NCI-H2081 treated with DMSO at 0.1 percent for 48 hours (cell line): ENCODE measurements around the gene CX3CR1.
"Not testable (repeated sequence)": the region's sequence is repeated elsewhere in the genome, so short reads cannot be mapped to it uniquely, and the experiment has no call there.

Experiments
- DNase-seq: peaks from one replicate; lab custom pipeline; 2025; lab: John Stamatoyannopoulos, UW

Gene CX3CR1

DNA sequence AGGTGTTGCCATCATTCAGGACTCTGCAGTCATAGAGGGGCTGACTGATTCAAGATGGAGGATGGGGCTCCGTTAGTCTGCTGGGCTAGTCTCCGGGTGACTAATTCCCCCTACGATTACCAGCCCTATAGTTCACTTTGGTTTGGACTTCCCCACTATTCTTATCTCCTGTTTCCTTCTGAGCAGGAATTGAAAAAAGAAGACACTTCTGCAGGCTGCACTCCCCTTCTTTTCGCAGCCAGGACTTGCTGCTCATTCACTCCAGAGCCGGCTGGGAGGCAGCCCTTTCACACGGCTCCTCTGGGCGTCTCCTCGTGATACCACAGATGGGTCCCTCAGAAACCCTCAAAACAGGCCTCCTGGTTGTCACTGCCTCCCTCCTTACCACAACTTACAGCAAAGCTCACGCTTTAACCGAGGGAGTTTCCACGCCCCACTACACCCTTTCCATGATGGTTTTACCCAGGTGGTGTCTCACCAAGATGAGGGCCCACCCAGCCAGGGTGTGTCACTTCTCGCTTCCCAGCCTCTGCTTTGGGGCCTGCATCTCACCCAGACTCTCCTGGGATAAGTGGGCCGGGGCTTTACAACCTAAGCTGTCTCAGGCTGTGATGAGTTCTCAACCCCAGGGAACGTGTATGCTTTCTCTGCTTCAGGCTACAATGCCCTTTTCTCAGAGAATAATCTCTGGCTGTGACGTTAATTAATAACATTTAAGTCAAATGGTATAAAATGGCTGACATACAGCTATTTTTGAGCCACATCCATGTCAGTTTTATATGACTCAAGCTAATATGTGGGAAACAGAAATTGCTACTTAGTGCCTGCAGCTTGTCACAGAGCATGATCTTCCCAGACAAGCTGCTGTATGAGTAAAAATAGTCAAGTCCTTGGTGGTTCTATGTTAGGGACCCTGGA, 11.9 kb downstream of the CX3CR1 start:
- no peak for DNase-seq

- no peak for DNase-seq
Observed at GRCh38 chr3:39264053-39264452, 15.8 kb downstream of the CX3CR1 start.

DNA sequence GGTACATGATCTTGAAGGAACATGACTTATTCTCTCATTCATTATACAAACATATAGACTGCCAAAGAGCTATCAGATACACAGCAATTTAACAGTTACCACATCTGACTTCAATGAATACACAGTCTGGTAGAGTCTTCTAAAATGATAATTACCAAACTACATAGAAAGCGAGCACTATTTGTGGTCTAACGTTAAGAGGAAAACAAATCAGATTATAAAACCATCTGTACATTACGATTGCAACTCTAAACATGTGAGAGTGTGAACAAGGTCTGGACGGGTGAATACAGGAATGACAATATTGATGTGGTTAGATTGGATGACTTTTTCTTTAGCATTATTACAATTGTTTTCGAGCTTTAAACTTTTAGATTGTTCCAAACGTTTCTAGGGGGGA, 16.3 kb downstream of the CX3CR1 start:
- no peak for DNase-seq

GRCh38 chr3:39262846-39263245, 17.0 kb downstream of the CX3CR1 start:
- no peak for DNase-seq

DNA sequence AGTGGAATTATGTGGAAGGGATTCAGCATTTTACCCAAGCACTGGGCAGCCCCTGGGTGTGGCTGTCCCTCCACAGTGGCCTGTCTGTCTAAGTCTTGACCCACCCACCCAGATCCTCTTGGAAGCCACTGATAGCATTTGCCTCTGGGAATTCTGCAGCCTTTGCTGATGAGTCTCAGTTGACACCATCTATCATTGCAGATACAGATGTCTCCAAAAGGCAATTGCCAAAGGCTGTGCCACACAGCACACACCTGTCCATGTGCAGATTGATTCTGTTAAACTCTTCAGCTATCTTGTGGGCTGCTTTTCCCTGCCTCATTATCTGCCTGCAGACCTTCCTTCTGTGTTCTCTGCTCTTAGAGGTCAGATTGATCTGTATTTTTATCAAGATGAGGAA, 18.1 kb downstream of the CX3CR1 start:
- DNase-seq, result no peak

GRCh38 chr3:39260957-39261356, 18.9 kb downstream of the CX3CR1 start:
- no peak for DNase-seq

DNA sequence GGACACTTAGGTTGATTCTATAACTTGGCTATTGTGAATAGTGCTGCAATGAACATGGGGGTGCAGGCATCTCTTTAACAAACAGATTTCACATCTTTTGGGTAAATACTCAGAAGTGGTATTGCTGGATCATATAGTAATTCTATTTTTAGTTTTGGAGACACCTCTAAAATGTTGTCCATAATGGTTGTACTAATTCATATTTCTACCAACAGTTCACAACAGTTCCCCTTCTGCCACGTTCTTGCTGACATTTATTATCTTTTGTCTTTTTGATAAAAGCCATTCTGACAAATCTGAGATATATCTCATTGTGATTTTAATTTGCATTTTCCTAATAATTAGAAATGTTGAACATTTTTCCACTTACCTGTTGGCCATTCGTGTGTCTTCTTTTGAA, 19.5 kb downstream of the CX3CR1 start:
- DNase-seq, result no peak

DNA sequence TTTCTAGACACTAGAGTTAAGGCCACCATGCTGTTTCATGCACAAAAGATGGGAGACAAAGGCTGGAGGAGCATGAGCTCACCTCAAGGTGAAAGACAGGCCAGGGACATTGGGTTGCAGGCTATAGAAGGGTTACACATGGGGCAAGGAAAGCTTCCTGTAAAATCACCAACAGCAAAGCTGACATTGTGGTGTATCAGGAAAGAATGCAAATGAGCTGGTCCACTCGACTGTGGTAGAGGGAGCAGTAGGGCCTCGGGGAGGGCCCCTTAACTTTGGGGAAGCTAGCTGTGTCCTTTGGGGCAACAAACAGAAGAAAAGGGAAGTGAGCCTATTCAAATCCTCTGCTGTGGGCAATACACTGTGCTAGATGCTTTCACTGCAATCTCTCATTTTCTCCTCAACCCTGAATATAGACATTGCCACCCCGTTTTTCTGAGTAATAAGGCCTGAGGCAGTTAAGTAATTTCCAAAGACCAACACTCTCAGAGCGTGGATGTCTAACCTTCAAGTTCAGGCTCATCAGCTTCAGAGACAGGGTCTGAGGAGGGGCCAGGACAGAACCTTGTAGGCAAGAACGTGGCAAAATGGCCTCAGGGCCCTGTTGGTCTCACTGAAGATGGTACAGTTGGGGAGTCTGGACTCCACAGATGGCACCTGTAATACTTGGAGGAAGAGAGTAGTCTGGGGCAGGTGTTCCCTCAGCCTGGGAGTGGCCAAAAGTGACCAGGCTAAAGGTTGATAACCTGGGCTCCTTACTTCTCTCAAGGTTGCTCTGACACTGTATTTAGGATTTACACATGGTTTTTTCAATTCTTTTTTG, 24.1 kb downstream of the CX3CR1 start:
- no peak for DNase-seq

- no peak for DNase-seq
Observed at GRCh38 chr3:39254806-39255449, 24.9 kb downstream of the CX3CR1 start.

GRCh38 chr3:39251576-39251975, 28.3 kb downstream of the CX3CR1 start:
- DNase-seq, result no peak

DNA sequence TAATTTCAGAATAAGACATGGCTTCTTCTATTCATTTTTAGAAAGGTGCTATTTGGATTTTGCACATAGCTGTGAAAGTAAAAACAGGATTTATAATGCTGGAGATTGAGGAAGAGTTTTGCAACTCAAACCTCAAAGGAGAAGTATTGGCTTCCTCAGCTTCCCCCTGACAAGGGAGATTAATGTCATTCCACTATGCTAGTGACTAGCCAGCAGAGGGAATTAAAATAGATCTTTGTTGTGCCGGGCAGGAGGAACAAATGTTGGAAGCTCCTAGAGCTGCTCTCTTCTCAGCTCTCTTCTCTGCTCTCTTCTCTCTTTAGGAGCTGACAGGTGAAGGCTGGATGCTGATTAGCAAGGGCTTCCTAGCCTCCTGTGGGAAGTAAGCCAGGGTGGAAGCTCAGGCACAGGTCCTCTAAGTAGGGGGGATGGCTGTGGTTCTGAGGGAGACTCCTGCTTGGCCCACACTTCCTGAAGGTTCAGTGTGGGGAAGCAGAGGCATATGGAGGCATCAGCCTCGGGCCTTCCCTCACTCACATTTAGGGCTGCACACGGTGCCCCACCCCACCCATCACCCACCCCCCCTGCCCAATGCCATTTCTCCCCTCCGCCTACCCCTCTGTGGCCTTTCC, 29.6 kb downstream of the CX3CR1 start:
- DNase-seq, result no peak

GRCh38 chr3:39249453-39250115, 30.3 kb downstream of the CX3CR1 start:
- no peak for DNase-seq

DNA sequence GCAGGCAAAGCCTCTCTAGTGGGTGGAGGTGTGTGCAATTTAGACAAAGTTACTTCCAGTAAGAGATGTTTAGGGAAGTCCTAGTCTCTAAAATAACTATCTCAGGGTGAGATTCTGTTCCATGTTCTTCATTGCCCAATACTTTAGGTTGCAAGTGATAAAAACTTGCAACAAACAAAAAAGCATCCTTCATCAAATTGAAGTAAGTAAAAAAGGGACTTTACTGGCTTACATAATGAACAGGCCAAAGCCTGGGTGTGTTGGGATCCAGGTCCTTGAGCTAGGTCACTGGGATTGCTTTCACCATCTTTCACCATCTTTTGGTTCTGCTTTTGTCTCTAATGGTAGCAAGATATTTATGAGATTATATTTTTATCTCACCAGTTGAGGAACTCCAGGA, 38.3 kb downstream of the CX3CR1 start:
- no peak for DNase-seq

DNA sequence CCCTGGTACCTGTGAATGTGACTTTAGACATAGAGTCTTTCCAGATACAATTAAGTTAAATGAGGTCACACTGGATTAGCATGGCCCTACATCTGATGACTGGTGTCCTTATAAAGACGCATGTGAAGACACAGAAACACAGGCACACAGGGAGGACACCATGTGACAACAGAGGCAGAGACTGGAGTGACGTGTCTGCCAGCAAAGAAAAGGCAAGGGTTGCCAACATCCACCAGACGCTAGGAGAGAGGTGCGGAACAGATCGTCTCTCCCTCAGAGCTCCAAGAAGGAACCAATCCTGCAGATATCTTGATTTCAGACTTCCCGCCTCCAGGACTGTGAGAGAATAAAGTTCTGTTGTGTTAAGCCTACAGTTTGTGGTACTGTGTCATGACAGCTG, 42.8 kb downstream of the CX3CR1 start:
- no peak for DNase-seq

DNA sequence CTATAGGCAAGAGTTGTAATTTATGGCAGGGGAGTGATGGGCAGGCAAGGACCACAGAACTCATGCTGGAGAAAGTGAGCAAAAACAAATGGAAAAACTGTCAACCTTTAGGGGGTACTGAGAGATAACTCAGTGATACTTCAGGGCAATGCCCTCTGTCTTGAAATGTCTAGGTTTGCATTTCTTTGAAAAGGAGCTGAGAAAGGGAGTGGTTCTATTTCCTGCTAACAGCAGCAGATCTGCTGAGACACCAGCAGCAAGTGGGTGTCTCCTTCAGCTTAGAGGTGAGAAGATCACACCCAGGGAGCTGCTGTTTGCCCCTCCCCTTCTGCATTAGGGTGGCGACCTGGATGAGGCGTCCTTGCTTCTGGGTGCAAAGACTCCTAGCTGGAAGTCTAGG, 45.2 kb downstream of the CX3CR1 start:
- DNase-seq, result no peak

GRCh38 chr3:39232859-39233258, 47.0 kb downstream of the CX3CR1 start:
- no peak for DNase-seq

DNA sequence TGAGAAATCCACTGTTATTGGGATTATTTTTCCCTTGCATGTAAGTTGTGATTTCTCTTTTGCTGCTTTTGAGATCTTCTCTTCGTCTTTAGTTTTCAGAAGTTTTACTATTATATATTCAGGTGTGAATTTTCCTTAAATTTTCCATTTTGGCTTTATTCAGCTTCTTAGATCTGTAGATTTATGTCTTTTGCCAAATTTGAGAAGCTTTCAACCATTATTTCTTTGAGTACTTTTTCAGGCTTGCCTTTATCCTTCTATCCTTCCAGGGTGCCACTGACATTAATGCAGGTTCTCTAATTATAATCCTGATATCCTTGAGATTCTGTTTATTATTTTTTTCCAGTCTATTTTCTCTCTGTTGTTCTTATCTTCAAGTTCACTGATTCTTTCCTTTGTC, 49.4 kb downstream of the CX3CR1 start:
- DNase-seq, result no peak

GRCh38 chr3:39228496-39228895, 51.3 kb downstream of the CX3CR1 start:
- no peak for DNase-seq

GRCh38 chr3:39227596-39227995, 52.2 kb downstream of the CX3CR1 start:
- DNase-seq, result not testable (repeated sequence)

DNA sequence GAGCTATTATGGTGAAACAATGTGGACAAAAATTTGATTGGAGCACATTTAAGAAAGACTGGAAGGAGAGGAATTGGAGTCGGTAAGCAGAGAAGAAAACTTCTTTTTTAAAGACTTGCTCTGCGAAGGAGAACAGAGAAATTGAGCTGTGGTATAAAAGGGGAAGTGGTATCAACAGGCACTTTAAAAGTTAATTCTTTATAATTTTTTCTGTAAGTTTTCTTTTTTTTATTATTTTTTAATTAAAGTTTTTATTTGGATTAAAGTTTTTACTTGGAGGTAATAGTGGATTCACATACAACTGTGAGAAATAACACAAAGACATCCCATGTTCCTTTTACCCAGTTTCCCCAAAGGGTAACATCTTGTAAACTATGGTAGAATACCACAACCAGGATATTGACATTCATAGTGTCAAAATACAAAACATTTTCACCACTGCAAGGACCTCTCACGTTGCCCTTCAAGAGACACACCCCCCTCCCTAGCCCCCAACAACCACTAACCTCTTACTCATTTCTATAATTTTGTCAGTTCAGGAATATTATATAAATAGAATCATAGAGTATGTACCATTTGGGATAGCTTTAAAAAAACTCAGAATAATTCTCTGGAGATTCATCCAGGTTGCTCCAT, 53.6 kb downstream of the CX3CR1 start:
- no peak for DNase-seq

GRCh38 chr3:39224288-39224687, 55.5 kb downstream of the CX3CR1 start:
- DNase-seq, result no peak
